Osteocyte (in vitro differentiated cells): ENCODE measurements around the gene IL18R1. TPM values are rescaled to one million over a fixed set of nuclear protein-coding genes. Genes with fewer than 3 reads are reported as not detected.

ENCODE experiments used
- DNase-seq: peaks from one replicate; pipeline ENCODE4 v3.0.0; 2021; ENCODE audit warnings: mixed read lengths; ENCODE audit not compliant: unreplicated experiment; ENCODE audit errors: extremely low spot score
- H3K27ac Mint-ChIP-seq: one replicate; pipeline ENCODE4 v1.8.0; 2021; ENCODE audit warnings: mild to moderate bottlenecking, mixed read lengths; ENCODE audit not compliant: unreplicated experiment
- H3K27me3 Mint-ChIP-seq: one replicate; pipeline ENCODE4 v1.8.0; 2021; ENCODE audit warnings: mixed read lengths; ENCODE audit not compliant: unreplicated experiment
- H3K36me3 Mint-ChIP-seq: one replicate; pipeline ENCODE4 v1.8.0; 2021; ENCODE audit warnings: mixed read lengths; ENCODE audit not compliant: unreplicated experiment
- H3K4me1 Mint-ChIP-seq: one replicate; pipeline ENCODE4 v1.8.0; 2021; ENCODE audit warnings: mixed read lengths; ENCODE audit not compliant: unreplicated experiment
- H3K4me3 Mint-ChIP-seq: one replicate; pipeline ENCODE4 v1.8.0; 2021; ENCODE audit warnings: mild to moderate bottlenecking, moderate library complexity, mixed read lengths; ENCODE audit not compliant: unreplicated experiment
- H3K9me3 Mint-ChIP-seq: one replicate; pipeline ENCODE4 v1.8.0; 2021; ENCODE audit warnings: mixed read lengths; ENCODE audit not compliant: unreplicated experiment
- total RNA-seq: library from RNA; stranded (reverse); gene quantifications from 2 replicates; pipeline ENCODE4 v1.2.1, GENCODE V29; 2021
- TF ChIP-seq, protein P1 (sequence below): fragments of 200-600 bp; sonication (generic); IDR thresholded peaks from 2 replicates; pipeline ENCODE4 v1.5.0; 2021; ENCODE audit warnings: antibody characterized with exemption, mild to moderate bottlenecking, moderate library complexity

Gene IL18R1
- total RNA-seq, 1 donor from 2014 or later: 0.38 TPM

DNA sequence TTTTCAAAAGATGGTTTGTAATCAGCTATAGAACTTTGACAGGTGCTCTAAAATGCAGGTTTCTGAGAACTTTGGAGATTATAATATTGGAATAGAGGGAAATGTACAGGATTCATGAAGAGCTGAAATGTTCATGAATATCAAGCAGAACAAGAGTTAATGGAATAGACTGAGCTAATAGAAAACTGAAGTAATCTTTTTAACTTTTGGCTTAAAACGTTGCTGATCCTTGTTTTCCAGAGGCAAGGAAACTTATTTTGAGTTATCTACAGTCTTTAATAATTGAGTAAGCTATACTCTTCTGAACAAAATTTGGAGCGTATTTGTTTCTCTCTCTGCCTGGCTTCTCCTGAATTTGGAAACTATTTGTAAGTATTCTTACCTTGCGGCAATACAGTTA lies 56.6 kb downstream of the IL18R1 start:
- DNase-seq: no peak
- H3K27ac Mint-ChIP-seq: no peak overlapping the region
- no peaks in the 10 kb centered on the region for H3K4me1 Mint-ChIP-seq
- TF ChIP-seq, protein P1, sequence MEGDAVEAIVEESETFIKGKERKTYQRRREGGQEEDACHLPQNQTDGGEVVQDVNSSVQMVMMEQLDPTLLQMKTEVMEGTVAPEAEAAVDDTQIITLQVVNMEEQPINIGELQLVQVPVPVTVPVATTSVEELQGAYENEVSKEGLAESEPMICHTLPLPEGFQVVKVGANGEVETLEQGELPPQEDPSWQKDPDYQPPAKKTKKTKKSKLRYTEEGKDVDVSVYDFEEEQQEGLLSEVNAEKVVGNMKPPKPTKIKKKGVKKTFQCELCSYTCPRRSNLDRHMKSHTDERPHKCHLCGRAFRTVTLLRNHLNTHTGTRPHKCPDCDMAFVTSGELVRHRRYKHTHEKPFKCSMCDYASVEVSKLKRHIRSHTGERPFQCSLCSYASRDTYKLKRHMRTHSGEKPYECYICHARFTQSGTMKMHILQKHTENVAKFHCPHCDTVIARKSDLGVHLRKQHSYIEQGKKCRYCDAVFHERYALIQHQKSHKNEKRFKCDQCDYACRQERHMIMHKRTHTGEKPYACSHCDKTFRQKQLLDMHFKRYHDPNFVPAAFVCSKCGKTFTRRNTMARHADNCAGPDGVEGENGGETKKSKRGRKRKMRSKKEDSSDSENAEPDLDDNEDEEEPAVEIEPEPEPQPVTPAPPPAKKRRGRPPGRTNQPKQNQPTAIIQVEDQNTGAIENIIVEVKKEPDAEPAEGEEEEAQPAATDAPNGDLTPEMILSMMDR: no peak
- H3K27me3 Mint-ChIP-seq: peaks cover 9% of the 10 kb centered on the region
- H3K4me3 Mint-ChIP-seq: no peak overlapping the region
- peaks cover 5% of the 10 kb centered on the region for H3K9me3 Mint-ChIP-seq
- H3K36me3 Mint-ChIP-seq: no peaks in the 10 kb centered on the region

DNA sequence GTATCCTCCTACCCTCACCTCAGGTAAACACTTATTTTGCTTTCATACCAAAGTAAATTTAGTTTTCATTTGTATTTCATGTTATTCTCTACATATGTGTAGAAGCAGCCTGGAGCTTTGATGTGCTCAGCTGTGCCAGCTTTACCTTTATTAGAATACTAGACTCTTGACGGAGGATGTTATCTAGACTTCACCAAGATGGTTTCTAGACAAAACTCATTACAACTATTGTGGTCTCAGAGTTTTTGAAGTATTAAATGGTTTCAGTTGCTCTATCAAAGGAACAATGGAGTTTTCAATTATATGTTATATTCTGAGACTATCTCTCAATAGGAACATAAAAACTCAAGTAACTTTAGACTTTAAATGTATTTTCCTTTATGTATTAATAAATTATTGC lies 62.4 kb downstream of the IL18R1 start:
- Mint-ChIP-seq H3K27me3 (peaks cover 18% of the 10 kb centered on the region), H3K27ac (no peak overlapping the region)

DNA sequence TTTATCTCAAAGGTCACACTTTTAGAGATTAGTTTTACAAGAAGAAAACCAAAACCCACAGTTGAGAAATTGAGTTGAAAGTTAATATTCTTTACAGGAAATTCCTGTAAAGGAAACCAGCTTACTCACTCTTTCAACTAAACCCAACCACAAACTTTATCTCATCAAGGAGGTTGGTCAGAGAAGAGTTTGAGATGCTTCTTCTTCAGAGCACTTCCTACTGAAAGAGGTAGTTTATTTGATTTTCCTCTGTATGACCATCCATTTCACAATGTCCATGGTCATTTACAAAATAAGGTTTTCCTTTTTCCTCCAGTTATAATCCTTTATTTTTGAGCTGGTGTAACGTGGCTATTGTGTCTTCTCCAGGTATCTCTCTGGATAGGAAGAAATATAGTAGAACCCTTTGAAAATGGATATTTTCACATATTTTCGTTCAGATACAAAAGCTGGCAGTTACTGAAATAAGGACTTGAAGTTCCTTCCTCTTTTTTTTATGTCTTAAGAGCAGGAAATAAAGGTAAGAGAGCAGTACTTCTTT lies 62.9 kb downstream of the IL18R1 start:
- Mint-ChIP-seq H3K4me3 (no peak overlapping the region), H3K36me3 (no peaks in the 10 kb centered on the region), H3K27me3 (peaks cover 18% of the 10 kb centered on the region), H3K27ac (no peak overlapping the region), H3K9me3 (no peaks in the 10 kb centered on the region), H3K4me1 (no peaks in the 10 kb centered on the region)
- DNase-seq: no peak
- TF ChIP-seq, protein P1: no peak

More for the DNA sequence above, 62.4 kb downstream of the IL18R1 start:
- Mint-ChIP-seq H3K4me3 (no peak overlapping the region), H3K4me1 (no peaks in the 10 kb centered on the region), H3K36me3 (no peaks in the 10 kb centered on the region), H3K9me3 (no peaks in the 10 kb centered on the region)
- DNase-seq: no peak
- TF ChIP-seq, protein P1: no peak

DNA sequence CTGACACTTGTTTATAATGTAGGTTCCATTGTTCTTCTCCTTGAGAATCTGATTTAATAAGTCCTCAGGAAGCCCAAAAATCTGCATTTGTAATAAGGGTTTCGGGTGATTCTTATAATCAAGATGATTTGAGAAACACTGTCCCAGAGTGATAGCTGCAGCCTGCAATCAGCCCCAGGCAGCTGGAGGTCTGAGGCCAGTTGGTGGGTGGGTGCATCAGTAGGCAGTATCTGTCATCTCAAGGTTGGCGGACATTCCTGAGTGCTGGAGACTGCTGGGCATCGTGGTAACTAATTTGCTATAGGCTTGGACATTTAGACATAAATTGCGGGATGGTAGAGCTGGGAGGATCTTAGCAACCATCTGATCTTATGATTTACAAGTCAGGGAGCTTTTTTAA lies 64.7 kb downstream of the IL18R1 start:
- no peaks in the 10 kb centered on the region for H3K4me1 Mint-ChIP-seq
- H3K27ac Mint-ChIP-seq: no peak overlapping the region
- no peaks in the 10 kb centered on the region for H3K36me3 Mint-ChIP-seq
- TF ChIP-seq, protein P1: no peak
- H3K9me3 Mint-ChIP-seq: no peaks in the 10 kb centered on the region
- H3K4me3 Mint-ChIP-seq: no peak overlapping the region
- H3K27me3 Mint-ChIP-seq: peaks cover 18% of the 10 kb centered on the region
- DNase-seq: no peak

DNA sequence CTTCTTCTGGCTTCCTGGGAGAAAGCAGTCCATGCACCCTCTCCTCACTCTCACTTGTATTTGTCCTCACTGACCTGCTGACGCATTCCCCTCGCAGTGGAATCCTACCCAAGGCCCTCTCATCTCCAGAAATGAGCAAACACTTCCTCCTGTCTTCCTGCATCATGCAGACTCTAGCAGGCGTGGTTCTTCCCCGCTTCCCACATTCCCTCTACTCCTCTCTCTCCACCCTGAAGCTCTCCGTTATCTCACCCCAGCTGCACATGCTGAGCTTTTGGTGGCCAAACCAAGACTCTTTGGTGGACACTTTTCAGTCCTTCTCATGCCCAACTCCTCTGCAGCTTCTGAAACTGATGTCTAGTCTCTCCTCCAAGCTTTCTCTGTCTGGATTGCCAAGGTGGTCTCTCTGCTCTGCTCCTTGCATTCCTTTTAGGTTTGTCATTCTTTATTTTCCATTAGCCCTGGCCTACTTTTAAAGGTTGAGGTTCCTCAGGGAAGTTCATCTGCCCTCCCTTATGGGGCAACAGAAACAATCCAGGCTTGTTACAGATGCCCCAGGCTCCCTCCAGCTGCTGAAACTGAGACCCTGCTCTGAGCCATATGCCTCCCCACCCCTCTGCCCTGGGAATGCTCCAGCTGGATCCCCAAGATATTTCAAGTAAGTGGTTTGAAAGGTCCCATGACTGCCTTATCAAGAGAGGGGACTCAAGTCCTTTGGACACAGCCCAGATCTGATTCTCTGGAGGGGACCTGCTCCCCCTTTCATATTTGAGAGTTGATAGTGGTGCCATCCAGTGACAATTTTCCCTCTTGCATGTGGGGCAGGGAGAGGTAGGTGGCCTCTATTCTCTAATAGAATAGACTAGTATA lies 66.5 kb downstream of the IL18R1 start:
- H3K4me1 Mint-ChIP-seq: no peaks in the 10 kb centered on the region
- no peak for DNase-seq
- no peaks in the 10 kb centered on the region for H3K36me3 Mint-ChIP-seq
- TF ChIP-seq, protein P1: no peak
- no peak overlapping the region for H3K27ac Mint-ChIP-seq
- no peaks in the 10 kb centered on the region for H3K9me3 Mint-ChIP-seq
- peaks cover 19% of the 10 kb centered on the region for H3K27me3 Mint-ChIP-seq
- no peak overlapping the region for H3K4me3 Mint-ChIP-seq
